Heart left ventricle (tissue), 16 donors: Measurements from ENCODE around the gene RACK1. TPM values are rescaled to one million over a fixed set of nuclear protein-coding genes. Genes with fewer than 3 reads are reported as not detected.
"Not testable (repeated sequence)": the region's sequence is repeated elsewhere in the genome, so short reads cannot be mapped to it uniquely, and the experiment has no call there.

ENCODE experiments used
- ATAC-seq, 4 donors: fragments of 200-7000 bp; cut with Tn5 transposase; one replicate each; pipeline ENCODE4 v1.9.1; 2020 to 2022; ENCODE audit warnings: moderate library complexity in 4 of 4, mild to moderate bottlenecking in 3 of 4, moderate number of reproducible peaks in 1 of 4
- DNase-seq, 5 donors: peaks; one replicate each; pipeline ENCODE4 v3.0.0-alpha.2; 2020
- H3K27ac ChIP-seq, 12 donors: fragments of 200-600 bp; sonication (generic) in 4 of 12; one replicate each; pipeline versions ENCODE4 v1.5.0 to v1.8.0; 2016 to 2022; ENCODE audit warnings: mild to moderate bottlenecking in 2 of 12
- H3K27me3 ChIP-seq, 9 donors: fragments of 200-600 bp; sonication (generic) in 2 of 9; one replicate each; pipeline versions ENCODE4 v1.5.1 to v1.8.0; 2016 to 2022; ENCODE audit warnings: mild to moderate bottlenecking in 3 of 9
- H3K36me3 ChIP-seq, 9 donors: fragments of 200-600 bp; sonication (generic) in 2 of 9; one replicate each; pipeline versions ENCODE4 v1.5.0 to v1.8.0; 2018 to 2022; ENCODE audit warnings: mild to moderate bottlenecking in 2 of 9
- H3K4me1 ChIP-seq, 12 donors: fragments of 200-600 bp; sonication (generic) in 4 of 12; one replicate each; pipeline versions ENCODE4 v1.5.0 to v1.8.0; 2016 to 2022; ENCODE audit warnings: mild to moderate bottlenecking in 3 of 12
- H3K4me3 ChIP-seq, 12 donors: fragments of 200-600 bp; sonication (generic) in 4 of 12; one replicate each; pipeline versions ENCODE4 v1.5.0 to v1.8.0; 2017 to 2022; ENCODE audit warnings: mild to moderate bottlenecking in 9 of 12, moderate library complexity in 4 of 12
- H3K9me3 ChIP-seq, 12 donors: fragments of 200-600 bp; sonication (generic) in 4 of 12; one replicate each; pipeline versions ENCODE4 v1.5.0 to v1.8.0; 2016 to 2022; ENCODE audit warnings: mild to moderate bottlenecking in 1 of 12
- POLR2A ChIP-seq, 2 donors: fragments of 450-650 bp; IDR thresholded peaks; one replicate each; pipeline ENCODE4 v1.6.1; 2017; ENCODE audit warnings: antibody characterized with exemption in 2 of 2, mild to moderate bottlenecking in 2 of 2, moderate library complexity in 2 of 2
- WGBS, 4 donors: extraction: QIAGEN DNeasy Blood & Tissue Kit in 2 of 4; methylation state at CpG; one replicate each; pipeline versions ENCODE4 v1.1.5 to v1.1.7; 2013 to 2018; 5-methylcytosine and 5-hydroxymethylcytosine counted together
- intact Hi-C, 10 donors: fragments of 100-400 bp; cut with DNase I; formaldehyde crosslinking; loops; one replicate each; pipeline versions ENCODE4 v1.11.1 to v1.14.2; 2022
- polyA plus RNA-seq, 2 donors: library from polyadenylated mRNA; stranded (reverse); fragments of 200-250 nt; gene quantifications; one replicate each; pipeline ENCODE4 v1.2.3, GENCODE V29; 2013
- total RNA-seq, 9 donors: library from RNA; depleted of rRNA in 2 of 9; stranded (reverse); fragments of >200 nt in 2 of 9; fragmentation: NEBNext Ultra II Directional in 3 of 9; extraction: Animal tissue kit (Norgen Biotek cat#: 25700) in 3 of 9; gene quantifications; one replicate each; pipeline versions ENCODE4 v1.1.0 to v1.2.4, GENCODE V29; 2016 to 2023
- TF ChIP-seq, protein P1 (sequence below), 12 donors: fragments of 200-600 bp; sonication (generic) in 4 of 12; IDR thresholded peaks; one replicate each; pipeline versions ENCODE4 v1.5.0 to v1.8.0; 2018 to 2022; ENCODE audit warnings: antibody characterized with exemption in 12 of 12, mild to moderate bottlenecking in 5 of 12
- donor health status: ischemic (EF 13 %, LVEDD 7.1; RV severe dilation, severe dysfunction).
- donor health status: healthy with polysubstance abuse.
- donor health status: DM: no; HTN: yes; CAD: no.
- donor health status: DM: no; HTN: no; CAD: no.
- donor health status: ischemic (EF 25% LVEDD 6.9; RV normal size, moderate dysfunction).
- donor health status: ischemic (EF 25% LVEDD 5.7; RV mildly dilated, moderate dysfunction).
- donor health status: healthy.
- donor health status: DM: yes; HTN: yes; CAD: no.
- donor health status: ischemic (EF 35%, LVEDD 5.7; RV mildly dilated, moderate dysfunction).
- donor health status: nonischemic (EF 11% LVEDD 7.7; RV severe dilation, severe dysfunction).
- donor health status: DM: yes; HTN: yes; CAD: no.
- donor health status: PGD.
- donor health status: ischemic (EF 29% LVEDD 5.4; RV normal size, mild dysfunction).
- donor health status: nonischemic (EF 23%, LVEDD 6.1; RV moderate dilation, normal function).

RACK1 gene
- total and polyA plus RNA-seq, 11 donors, result 560 to 2,287 (median 862) TPM

DNA sequence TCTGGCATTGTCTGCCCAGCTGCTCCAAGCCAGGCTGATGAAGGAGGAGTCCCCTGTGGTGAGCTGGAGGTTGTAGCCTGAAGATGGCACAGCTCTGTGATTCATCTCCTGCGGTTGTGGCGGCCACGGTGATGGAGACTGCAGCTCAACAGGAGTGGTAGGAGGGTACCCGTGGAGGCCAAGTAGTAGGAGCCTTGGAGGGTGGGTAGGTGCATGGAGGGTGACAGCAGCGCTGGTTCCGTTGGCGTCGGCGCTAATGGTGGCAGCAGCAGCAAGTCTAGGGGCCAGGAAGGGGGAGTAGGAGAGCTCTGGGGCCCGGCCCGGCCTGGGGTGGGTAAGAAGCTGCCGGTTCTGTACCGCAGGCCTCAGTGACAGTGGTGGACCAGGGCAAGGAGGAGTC lies 39.6 kb upstream of the RACK1 start:
- Histone ChIP-seq H3K36me3 (no peaks in the 10 kb centered on the region), H3K4me3 (no peak overlapping the region), H3K27ac (no peak overlapping the region), H3K4me1 (no peaks in the 10 kb centered on the region), H3K27me3 (no peaks in the 10 kb centered on the region), H3K9me3 (no peaks in the 10 kb centered on the region)
- ATAC-seq, result no peak
- WGBS, 4 donors, result 84 to 93% (median 89%) methylated on average over 13 of the region's 13 CpGs
- TF ChIP-seq, protein P1, sequence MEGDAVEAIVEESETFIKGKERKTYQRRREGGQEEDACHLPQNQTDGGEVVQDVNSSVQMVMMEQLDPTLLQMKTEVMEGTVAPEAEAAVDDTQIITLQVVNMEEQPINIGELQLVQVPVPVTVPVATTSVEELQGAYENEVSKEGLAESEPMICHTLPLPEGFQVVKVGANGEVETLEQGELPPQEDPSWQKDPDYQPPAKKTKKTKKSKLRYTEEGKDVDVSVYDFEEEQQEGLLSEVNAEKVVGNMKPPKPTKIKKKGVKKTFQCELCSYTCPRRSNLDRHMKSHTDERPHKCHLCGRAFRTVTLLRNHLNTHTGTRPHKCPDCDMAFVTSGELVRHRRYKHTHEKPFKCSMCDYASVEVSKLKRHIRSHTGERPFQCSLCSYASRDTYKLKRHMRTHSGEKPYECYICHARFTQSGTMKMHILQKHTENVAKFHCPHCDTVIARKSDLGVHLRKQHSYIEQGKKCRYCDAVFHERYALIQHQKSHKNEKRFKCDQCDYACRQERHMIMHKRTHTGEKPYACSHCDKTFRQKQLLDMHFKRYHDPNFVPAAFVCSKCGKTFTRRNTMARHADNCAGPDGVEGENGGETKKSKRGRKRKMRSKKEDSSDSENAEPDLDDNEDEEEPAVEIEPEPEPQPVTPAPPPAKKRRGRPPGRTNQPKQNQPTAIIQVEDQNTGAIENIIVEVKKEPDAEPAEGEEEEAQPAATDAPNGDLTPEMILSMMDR (IDR thresholded peaks at IDR 0.05), result no peak
- TF ChIP-seq POLR2A (IDR thresholded peaks at IDR 0.05), result no peak
- intact Hi-C loops, result no loop called here
- no peak for DNase-seq

DNA sequence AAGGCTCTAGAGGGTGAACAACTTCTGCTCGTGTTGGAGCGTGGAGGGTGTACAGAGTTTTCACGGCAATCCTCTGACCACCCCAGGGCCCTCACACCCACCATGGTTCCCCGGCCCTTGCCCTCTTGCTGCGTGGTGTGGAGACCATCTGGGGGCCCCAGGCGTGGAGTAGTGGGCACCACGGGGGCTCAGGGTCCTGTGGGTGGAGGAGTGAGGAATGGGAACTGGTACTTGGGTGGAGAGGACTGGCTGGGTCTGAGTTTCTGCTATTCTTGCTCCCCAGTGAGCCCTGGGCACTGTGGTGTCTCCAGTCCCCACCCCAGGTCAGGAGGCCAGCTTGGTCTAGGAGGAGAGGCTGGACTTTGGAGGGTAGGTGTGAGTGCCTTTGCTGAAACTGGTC lies 39.2 kb upstream of the RACK1 start:
- 89 to 100% (median 94%) methylated on average over 4 to 7 of the region's 7 CpGs for WGBS, 4 donors
- no peaks in the 10 kb centered on the region for H3K4me1 ChIP-seq
- no peaks in the 10 kb centered on the region for H3K9me3 ChIP-seq
- no peaks in the 10 kb centered on the region for H3K36me3 ChIP-seq
- no peak for ATAC-seq
- H3K27ac ChIP-seq, result no peak overlapping the region
- H3K4me3 ChIP-seq, result no peak overlapping the region
- no peaks in the 10 kb centered on the region for H3K27me3 ChIP-seq
- no peak for TF ChIP-seq POLR2A (IDR thresholded peaks at IDR 0.05)
- TF ChIP-seq, protein P1 (IDR thresholded peaks at IDR 0.05), result no peak
- DNase-seq, result no peak
- intact Hi-C loops, result no loop called here

DNA sequence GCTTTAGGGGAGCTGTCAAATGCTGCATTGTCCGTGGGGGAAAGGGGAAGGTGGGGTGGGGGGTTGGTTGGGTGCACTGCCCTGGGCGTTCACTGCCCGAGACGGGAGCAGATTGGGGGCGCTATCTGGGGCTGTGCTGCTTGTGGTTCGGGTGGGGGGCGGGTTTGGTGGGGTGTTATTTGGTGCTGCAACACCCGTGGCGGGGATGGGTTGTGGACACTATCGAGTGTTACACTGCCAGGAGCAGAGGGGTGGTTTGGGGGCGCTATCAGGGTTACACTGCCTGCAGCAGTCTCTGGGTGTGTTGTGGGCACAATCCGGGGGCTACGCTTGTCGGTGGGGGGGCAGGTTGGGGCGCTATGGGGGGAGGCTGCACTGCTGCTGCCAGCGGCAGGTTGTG lies 38.7 kb upstream of the RACK1 start:
- intact Hi-C loops, H3K27me3 ChIP-seq, ATAC-seq, H3K9me3 ChIP-seq, H3K4me1 ChIP-seq, DNase-seq, H3K4me3 ChIP-seq, H3K36me3 ChIP-seq, H3K27ac ChIP-seq: not testable (repeated sequence)
- WGBS, 4 donors, result 84 to 91% (median 86%) methylated on average over 10 to 16 of the region's 16 CpGs

DNA sequence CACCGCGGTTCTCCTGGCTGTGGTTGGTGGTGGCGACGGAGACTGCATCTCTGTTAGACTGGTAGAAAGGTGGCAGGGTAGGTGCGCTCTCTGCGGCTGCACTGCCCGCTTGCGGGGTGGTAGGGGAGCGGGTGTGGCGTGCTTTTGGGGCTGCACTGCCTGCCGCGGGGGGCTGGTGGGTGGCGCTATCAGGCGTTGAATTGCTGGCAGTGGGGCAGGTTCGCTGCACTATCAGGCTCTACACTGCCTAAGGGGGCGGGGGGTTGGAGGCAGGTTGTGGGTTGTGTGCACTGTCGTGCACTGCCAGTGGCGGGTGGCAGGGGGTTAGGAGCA lies 38.2 kb upstream of the RACK1 start:
- no peaks in the 10 kb centered on the region for H3K9me3 ChIP-seq
- no peak for TF ChIP-seq POLR2A (IDR thresholded peaks at IDR 0.05)
- TF ChIP-seq, protein P1 (IDR thresholded peaks at IDR 0.05), result no peak
- DNase-seq (no peak), ATAC-seq (no peak)
- 92 to 95% (median 94%) methylated on average over 8 to 18 of the region's 18 CpGs for WGBS, 4 donors
- intact Hi-C loops, result no loop called here
- H3K27ac ChIP-seq, result no peak overlapping the region
- H3K36me3 ChIP-seq, result no peaks in the 10 kb centered on the region
- no peaks in the 10 kb centered on the region for H3K4me1 ChIP-seq
- H3K4me3 ChIP-seq, result no peak overlapping the region
- no peaks in the 10 kb centered on the region for H3K27me3 ChIP-seq

DNA sequence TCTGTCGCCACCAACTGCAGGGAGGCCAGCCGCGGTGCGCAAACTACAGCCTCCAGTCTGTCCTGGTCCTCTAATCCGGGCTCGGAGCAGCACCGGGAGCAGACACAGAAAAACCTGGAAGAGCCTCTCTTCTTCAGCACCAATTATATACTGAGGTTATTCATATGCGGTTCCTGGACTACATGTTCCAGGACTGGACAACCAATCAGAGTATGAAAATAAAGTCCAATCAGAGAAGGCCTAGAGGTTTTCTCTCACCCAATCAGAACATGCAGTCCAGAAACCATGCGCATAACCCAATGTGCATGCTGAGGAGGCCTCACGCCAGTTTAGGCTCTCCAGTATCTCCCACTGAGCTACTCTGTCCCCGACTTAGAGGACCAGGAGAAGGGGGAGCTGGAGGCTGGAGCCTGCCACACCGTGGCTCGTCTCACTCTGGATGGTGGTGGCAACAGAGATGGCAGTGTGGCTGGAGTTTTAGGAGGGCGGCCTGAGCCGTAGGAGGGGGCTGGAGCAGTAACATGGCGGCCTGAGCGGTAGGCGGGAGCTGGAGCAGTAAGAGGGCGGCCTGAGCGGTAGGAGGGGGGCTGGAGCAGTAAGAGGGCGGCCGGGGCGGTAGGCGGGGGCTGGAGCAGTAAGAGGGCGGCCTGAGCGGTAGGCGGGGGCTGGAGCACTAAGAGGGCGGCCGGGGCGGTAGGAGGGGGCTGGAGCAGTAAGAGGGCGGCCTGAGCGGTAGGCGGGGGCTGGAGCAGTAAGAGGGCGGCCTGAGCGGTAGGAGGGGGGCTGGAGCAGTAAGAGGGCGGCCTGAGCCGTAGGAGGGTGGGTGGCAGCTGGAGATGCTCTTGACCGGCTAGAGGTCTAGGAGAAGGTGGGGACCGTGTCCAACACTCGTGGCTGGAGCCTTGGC lies 37.6 kb upstream of the RACK1 start:
- H3K4me1 ChIP-seq, result no peaks in the 10 kb centered on the region
- H3K9me3 ChIP-seq, result no peaks in the 10 kb centered on the region
- DNase-seq, result no peak
- H3K27me3 ChIP-seq, result no peaks in the 10 kb centered on the region
- no peak overlapping the region for H3K27ac ChIP-seq
- ATAC-seq, result no peak
- no peak for TF ChIP-seq POLR2A (IDR thresholded peaks at IDR 0.05)
- TF ChIP-seq, protein P1 (IDR thresholded peaks at IDR 0.05), result no peak
- no peaks in the 10 kb centered on the region for H3K36me3 ChIP-seq
- no peak overlapping the region for H3K4me3 ChIP-seq
- intact Hi-C loops, result no loop called here
- WGBS, 4 donors, result 90 to 94% (median 93%) methylated on average over 40 of the region's 40 CpGs
